ENCODE data around the gene ZBTB39. TPM values are rescaled to one million over a fixed set of nuclear protein-coding genes. Genes with fewer than 3 reads are reported as not detected.

ZBTB39 gene
- total RNA-seq, 4 donors from 2014 or later = 6.1 to 8.9 (median 6.7) TPM

DNA sequence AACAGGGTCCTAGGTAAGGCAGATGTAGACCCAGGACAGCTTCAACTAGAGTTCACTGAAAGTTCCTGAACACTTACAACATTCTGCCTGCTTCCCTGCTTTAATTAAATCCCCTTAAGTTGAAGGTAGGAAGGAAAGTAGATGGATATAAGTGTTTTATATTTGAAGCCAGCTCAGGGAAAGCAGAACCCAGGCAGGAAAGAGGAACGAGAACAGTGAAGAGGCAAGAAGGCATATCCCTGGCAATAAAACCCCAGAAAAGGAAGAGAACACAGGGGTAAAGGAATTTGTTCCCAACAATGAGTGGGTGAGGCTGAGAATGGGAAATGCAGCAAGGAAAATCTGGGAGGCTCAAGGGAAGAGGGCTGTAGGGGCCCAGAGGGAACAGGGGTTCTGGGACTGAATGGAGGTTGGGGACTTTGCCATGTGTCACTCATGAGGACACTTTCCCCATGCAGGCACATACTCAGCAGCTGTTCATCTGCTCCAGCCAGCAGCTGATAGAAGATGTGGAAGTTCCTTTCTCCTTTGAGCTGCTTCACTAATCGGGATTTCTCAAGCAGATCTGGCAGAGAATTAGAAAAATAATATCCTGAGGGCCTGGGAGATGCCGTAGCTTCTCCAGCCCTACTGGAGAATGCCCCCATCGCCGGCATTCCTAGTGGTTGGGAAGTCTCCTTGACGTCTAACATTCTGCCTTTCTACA, 39.9 kb upstream of the ZBTB39 start:
- peaks cover 15% of the 10 kb centered on the region for H3K27me3 ChIP-seq
- H3K36me3 ChIP-seq = no peaks in the 10 kb centered on the region
- no peak overlapping the region for H3K4me3 ChIP-seq
- ATAC-seq = no peak
- no peak overlapping the region for H3K27ac ChIP-seq
- no peaks in the 10 kb centered on the region for H3K4me1 ChIP-seq
- TF ChIP-seq POLR2AphosphoS5 (IDR thresholded peaks at IDR 0.05) = no peak
- TF ChIP-seq, protein P1, sequence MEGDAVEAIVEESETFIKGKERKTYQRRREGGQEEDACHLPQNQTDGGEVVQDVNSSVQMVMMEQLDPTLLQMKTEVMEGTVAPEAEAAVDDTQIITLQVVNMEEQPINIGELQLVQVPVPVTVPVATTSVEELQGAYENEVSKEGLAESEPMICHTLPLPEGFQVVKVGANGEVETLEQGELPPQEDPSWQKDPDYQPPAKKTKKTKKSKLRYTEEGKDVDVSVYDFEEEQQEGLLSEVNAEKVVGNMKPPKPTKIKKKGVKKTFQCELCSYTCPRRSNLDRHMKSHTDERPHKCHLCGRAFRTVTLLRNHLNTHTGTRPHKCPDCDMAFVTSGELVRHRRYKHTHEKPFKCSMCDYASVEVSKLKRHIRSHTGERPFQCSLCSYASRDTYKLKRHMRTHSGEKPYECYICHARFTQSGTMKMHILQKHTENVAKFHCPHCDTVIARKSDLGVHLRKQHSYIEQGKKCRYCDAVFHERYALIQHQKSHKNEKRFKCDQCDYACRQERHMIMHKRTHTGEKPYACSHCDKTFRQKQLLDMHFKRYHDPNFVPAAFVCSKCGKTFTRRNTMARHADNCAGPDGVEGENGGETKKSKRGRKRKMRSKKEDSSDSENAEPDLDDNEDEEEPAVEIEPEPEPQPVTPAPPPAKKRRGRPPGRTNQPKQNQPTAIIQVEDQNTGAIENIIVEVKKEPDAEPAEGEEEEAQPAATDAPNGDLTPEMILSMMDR (IDR thresholded peaks at IDR 0.05) = no peak
- no peak for TF ChIP-seq POLR2A (IDR thresholded peaks at IDR 0.05)
- TF ChIP-seq EP300 (IDR thresholded peaks at IDR 0.05) = no peak
- WGBS, 2 donors (ENCODE audit: low coverage in 1 of 2) = 53 to 63% methylated on average over 3 to 4 of the region's 6 CpGs
- H3K9me3 ChIP-seq = no peaks in the 10 kb centered on the region

DNA sequence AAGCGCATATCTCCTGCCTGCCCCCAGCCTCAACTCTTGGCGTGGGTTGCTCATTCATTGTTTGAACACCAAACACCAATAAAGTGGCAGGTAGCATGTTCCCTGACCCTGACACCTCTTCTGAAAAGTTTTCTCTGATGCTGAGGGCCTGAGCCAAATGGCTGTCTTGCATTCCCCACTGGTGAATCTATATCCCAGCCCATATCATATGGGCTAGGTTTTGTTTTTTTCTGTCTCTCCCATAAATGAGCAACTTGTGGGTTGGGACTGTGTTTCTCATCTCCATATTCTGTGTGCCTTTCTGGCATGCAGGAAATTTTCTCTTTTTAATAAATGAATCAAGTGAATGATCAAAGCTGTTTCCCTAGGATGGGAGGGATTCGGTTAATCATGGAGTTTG, 38.5 kb upstream of the ZBTB39 start:
- Histone ChIP-seq H3K36me3 (no peaks in the 10 kb centered on the region), H3K27me3 (peaks cover 15% of the 10 kb centered on the region), H3K4me1 (no peaks in the 10 kb centered on the region), H3K27ac (no peak overlapping the region), H3K4me3 (no peak overlapping the region), H3K9me3 (no peaks in the 10 kb centered on the region)
- ATAC-seq = no peak
- no peak for TF ChIP-seq EP300 (IDR thresholded peaks at IDR 0.05)
- TF ChIP-seq, protein P1 (IDR thresholded peaks at IDR 0.05) = no peak
- TF ChIP-seq POLR2A (IDR thresholded peaks at IDR 0.05) = no peak
- TF ChIP-seq POLR2AphosphoS5 (IDR thresholded peaks at IDR 0.05) = no peak
- WGBS, 2 donors (ENCODE audit: low coverage in 1 of 2) = 100% methylated on average over 3 of the region's 3 CpGs; no CpG with 5 or more reads in 1 of the 2 donors

DNA sequence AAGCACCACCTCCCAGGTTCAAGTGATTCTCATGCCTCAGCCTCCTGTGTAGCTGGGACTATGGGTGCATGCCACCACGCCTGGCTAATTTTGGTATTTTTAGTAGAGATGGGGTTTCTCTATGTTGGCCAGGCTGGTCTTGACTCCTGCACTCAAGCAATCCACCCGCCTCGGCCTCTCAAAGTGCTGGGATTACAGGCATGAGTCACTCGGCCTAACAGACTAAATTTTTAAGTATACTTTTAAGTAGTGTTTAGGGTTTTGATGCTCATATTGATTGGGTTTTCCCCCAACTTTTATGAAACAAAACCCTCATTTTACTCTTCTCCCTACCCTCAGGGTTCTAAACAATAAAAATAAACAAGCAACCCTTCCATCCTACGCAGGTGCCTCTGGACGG, 38.1 kb upstream of the ZBTB39 start:
- WGBS, 2 donors (ENCODE audit: low coverage in 1 of 2) = 94% methylated on average over 5 of the region's 6 CpGs; no CpG with 5 or more reads in 1 of the 2 donors

DNA sequence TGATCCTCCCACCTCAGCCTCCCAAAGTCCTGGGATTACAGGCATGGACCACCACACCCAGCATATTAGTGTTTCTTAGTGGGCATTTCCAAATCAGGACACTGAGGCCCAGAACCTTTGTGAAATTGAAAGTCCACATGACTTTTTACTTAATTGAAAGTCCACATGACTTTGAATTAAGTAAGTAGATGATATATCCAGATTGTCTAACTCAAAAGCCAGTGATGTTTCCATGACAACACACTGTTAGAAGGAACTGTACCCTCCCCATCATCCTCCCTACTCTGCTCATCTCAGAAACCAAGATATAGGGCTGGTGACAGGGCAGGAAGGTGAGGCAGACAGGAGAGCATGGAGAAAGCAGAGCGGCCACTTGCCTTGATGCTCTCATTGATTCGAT, 36.3 kb upstream of the ZBTB39 start:
- no peaks in the 10 kb centered on the region for H3K36me3 ChIP-seq
- TF ChIP-seq, protein P1 (IDR thresholded peaks at IDR 0.05) = no peak
- no peak for ATAC-seq
- no peak overlapping the region for H3K4me3 ChIP-seq
- 92 to 100% methylated on average over 1 to 2 of the region's 2 CpGs for WGBS, 2 donors (ENCODE audit: low coverage in 1 of 2)
- H3K4me1 ChIP-seq = no peaks in the 10 kb centered on the region
- peaks cover 15% of the 10 kb centered on the region for H3K27me3 ChIP-seq
- H3K27ac ChIP-seq = no peak overlapping the region
- H3K9me3 ChIP-seq = no peaks in the 10 kb centered on the region

More for the DNA sequence above, 38.1 kb upstream of the ZBTB39 start:
- Histone ChIP-seq H3K27me3 (peaks cover 15% of the 10 kb centered on the region), H3K36me3 (no peaks in the 10 kb centered on the region), H3K27ac (no peak overlapping the region), H3K4me3 (no peak overlapping the region), H3K9me3 (no peaks in the 10 kb centered on the region), H3K4me1 (no peaks in the 10 kb centered on the region)
- no peak for ATAC-seq
- TF ChIP-seq POLR2A (IDR thresholded peaks at IDR 0.05) (no peak), EP300 (IDR thresholded peaks at IDR 0.05) (no peak), POLR2AphosphoS5 (IDR thresholded peaks at IDR 0.05) (no peak)
- TF ChIP-seq, protein P1 (IDR thresholded peaks at IDR 0.05) = no peak

DNA sequence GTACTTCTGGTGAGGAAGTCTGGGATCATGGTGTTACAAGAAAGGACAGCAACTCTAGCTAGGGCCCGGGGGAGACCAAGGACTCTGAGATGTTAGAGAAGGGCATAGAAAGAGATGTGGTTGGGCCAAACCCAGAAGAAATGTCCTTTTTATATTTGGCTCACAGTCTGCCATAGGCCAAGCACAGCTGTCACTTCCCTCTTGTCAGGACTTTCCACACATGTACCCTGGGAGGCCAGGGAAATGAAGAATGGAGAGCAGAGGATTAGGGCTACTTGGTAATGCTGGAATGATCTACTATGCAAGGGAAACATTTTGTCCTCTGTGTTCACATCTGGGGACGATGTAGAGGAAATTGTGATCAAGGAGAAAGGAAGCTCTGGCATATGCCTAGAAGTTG, 34.4 kb upstream of the ZBTB39 start:
- Histone ChIP-seq H3K4me1 (no peaks in the 10 kb centered on the region), H3K9me3 (no peaks in the 10 kb centered on the region), H3K27ac (no peak overlapping the region), H3K36me3 (no peaks in the 10 kb centered on the region), H3K27me3 (peaks cover 15% of the 10 kb centered on the region), H3K4me3 (no peak overlapping the region)
- 64 to 67% methylated on average over 2 of the region's 2 CpGs for WGBS, 2 donors (ENCODE audit: low coverage in 1 of 2)
- ATAC-seq = no peak
- TF ChIP-seq, protein P1 (IDR thresholded peaks at IDR 0.05) = no peak
- TF ChIP-seq POLR2A (IDR thresholded peaks at IDR 0.05) (no peak), EP300 (IDR thresholded peaks at IDR 0.05) (no peak), POLR2AphosphoS5 (IDR thresholded peaks at IDR 0.05) (no peak)

All from gastroesophageal sphincter (tissue), 4 donors.